Stomach (tissue), 4 donors: Measurements from ENCODE around the gene TMEM33.

Experiments
- POLR2AphosphoS5 ChIP-seq, 3 donors: sonication (generic); formaldehyde crosslinking; IDR thresholded peaks; one replicate each; pipeline ENCODE4 v1.6.1; 2016; ENCODE audit warnings: antibody characterized with exemption in 3 of 3
- TF ChIP-seq, protein P1 (sequence below), 7 experiments: fragments of 450-650 bp in 4 of 7; fragments of 200-600 bp in 3 of 7; sonication (generic) in 3 of 7; IDR thresholded peaks; one replicate each; pipeline ENCODE4 v1.5.1; 2016 to 2019; ENCODE audit warnings: antibody characterized with exemption in 7 of 7, control low read depth in 2 of 7, mild to moderate bottlenecking in 1 of 7

DNA sequence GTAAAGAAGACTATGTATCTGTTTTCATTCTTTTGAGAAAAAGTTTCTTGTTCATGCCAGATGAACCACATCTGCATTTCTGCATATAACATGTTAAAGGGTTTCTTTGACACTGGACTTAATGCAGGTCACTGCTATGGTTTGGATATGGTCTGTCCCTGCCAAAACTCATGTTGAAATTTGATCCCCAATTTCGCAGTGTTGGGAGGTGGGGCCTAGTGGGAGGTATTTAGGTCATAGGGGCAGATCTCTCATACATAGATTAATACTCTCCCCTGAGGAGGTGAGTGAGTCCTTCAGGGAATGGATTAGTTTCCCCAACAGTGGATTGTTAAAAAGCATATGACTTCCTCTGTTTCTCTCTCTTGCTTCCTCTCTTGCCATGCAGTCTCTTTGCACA is 45.9 kb upstream of the TMEM33 start:
- TF ChIP-seq, protein P1, sequence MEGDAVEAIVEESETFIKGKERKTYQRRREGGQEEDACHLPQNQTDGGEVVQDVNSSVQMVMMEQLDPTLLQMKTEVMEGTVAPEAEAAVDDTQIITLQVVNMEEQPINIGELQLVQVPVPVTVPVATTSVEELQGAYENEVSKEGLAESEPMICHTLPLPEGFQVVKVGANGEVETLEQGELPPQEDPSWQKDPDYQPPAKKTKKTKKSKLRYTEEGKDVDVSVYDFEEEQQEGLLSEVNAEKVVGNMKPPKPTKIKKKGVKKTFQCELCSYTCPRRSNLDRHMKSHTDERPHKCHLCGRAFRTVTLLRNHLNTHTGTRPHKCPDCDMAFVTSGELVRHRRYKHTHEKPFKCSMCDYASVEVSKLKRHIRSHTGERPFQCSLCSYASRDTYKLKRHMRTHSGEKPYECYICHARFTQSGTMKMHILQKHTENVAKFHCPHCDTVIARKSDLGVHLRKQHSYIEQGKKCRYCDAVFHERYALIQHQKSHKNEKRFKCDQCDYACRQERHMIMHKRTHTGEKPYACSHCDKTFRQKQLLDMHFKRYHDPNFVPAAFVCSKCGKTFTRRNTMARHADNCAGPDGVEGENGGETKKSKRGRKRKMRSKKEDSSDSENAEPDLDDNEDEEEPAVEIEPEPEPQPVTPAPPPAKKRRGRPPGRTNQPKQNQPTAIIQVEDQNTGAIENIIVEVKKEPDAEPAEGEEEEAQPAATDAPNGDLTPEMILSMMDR (IDR thresholded peaks at IDR 0.05): no peak
- TF ChIP-seq POLR2AphosphoS5 (IDR thresholded peaks at IDR 0.05): no peak
